ENCODE measurements around the gene ELOA. TPM values are rescaled to one million over a fixed set of nuclear protein-coding genes. Genes with fewer than 3 reads are reported as not detected.

The ELOA gene
- total and polyA plus RNA-seq, 2 of the 13 experiments (the other 11 are each of a cell fraction or from before 2014, with no cell fraction given): 14.2 to 28.5 TPM

DNA sequence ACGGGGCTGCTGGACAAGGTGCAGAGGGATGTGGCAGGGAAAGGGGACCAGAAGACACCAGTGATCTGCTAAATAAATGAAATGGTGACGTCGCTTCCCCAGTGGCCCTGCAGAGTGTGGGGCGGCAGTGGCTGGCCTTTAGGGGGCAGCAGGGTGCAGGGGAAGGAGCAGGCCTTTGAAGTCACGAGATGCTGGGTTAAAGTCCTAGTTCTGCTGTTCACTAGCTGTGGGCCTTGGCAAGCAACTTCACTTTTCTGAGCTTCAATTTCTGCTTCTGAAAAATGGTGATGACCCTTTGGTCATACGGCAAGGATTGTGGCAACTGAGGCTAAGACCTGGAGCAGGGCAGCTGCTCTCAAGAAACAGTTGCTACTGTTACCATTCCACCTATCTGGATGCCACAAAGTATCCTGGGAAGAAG is 66.5 kb downstream of the ELOA start (continued):
- TF ChIP-seq, protein P1, sequence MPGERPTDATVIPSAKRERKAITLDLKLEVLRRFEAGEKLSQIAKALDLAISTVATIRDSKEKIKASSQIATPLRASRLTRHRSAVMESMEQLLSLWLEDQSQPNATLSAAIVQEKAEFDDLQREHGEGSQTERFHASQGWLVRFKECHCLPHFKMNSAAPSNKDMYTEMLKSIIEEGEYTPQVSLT (CRISPR knock-in tag; IDR thresholded peaks at IDR 0.05; ENCODE audit: borderline replicate concordance, low read depth): no peak
- TF ChIP-seq ZNF350 (CRISPR knock-in tag; IDR thresholded peaks at IDR 0.05; ENCODE audit: borderline replicate concordance, low read depth) (0 out of 2 replicates have a peak, but pooled peaks have one; percentile 50), HHEX (CRISPR knock-in tag; IDR thresholded peaks at IDR 0.05) (no peak), NBN (conservative IDR thresholded peaks at IDR 0.05) (no peak), ADNP (CRISPR knock-in tag; IDR thresholded peaks at IDR 0.05) (no peak), ZFP36L1 (CRISPR knock-in tag; IDR thresholded peaks at IDR 0.05) (no peak), RFX5 (IDR thresholded peaks at IDR 0.05; ENCODE audit: low read depth, low read length) (no peak), ZNF317 (CRISPR knock-in tag; IDR thresholded peaks at IDR 0.05) (no peak), ZBTB1 (CRISPR knock-in tag; IDR thresholded peaks at IDR 0.05; ENCODE audit: borderline replicate concordance) (no peak), U2AF1 (optimal IDR thresholded peaks at IDR 0.05; ENCODE audit: low read depth, low read length) (no peak), RFX3 (CRISPR knock-in tag; IDR thresholded peaks at IDR 0.05) (no peak), RXRB (CRISPR knock-in tag; IDR thresholded peaks at IDR 0.05; ENCODE audit: borderline replicate concordance) (peak; percentile 71; the same call in 1 of the 2 replicates), ZNF614 (CRISPR knock-in tag; IDR thresholded peaks at IDR 0.05; ENCODE audit: borderline replicate concordance) (0 out of 2 replicates have a peak, but pooled peaks have one; percentile 57), CCAR2 (optimal IDR thresholded peaks at IDR 0.05; ENCODE audit: low read depth, low read length) (peak; percentile 35), IRX3 (CRISPR knock-in tag; IDR thresholded peaks at IDR 0.05; ENCODE audit: borderline replicate concordance, low read depth) (no peak), ZNF678 (CRISPR knock-in tag; IDR thresholded peaks at IDR 0.05) (no peak)
- TF ChIP-seq, protein P2, sequence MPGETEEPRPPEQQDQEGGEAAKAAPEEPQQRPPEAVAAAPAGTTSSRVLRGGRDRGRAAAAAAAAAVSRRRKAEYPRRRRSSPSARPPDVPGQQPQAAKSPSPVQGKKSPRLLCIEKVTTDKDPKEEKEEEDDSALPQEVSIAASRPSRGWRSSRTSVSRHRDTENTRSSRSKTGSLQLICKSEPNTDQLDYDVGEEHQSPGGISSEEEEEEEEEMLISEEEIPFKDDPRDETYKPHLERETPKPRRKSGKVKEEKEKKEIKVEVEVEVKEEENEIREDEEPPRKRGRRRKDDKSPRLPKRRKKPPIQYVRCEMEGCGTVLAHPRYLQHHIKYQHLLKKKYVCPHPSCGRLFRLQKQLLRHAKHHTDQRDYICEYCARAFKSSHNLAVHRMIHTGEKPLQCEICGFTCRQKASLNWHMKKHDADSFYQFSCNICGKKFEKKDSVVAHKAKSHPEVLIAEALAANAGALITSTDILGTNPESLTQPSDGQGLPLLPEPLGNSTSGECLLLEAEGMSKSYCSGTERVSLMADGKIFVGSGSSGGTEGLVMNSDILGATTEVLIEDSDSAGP (CRISPR knock-in tag; IDR thresholded peaks at IDR 0.05; ENCODE audit: borderline replicate concordance): peak; percentile 43
- TF ChIP-seq, protein P3, sequence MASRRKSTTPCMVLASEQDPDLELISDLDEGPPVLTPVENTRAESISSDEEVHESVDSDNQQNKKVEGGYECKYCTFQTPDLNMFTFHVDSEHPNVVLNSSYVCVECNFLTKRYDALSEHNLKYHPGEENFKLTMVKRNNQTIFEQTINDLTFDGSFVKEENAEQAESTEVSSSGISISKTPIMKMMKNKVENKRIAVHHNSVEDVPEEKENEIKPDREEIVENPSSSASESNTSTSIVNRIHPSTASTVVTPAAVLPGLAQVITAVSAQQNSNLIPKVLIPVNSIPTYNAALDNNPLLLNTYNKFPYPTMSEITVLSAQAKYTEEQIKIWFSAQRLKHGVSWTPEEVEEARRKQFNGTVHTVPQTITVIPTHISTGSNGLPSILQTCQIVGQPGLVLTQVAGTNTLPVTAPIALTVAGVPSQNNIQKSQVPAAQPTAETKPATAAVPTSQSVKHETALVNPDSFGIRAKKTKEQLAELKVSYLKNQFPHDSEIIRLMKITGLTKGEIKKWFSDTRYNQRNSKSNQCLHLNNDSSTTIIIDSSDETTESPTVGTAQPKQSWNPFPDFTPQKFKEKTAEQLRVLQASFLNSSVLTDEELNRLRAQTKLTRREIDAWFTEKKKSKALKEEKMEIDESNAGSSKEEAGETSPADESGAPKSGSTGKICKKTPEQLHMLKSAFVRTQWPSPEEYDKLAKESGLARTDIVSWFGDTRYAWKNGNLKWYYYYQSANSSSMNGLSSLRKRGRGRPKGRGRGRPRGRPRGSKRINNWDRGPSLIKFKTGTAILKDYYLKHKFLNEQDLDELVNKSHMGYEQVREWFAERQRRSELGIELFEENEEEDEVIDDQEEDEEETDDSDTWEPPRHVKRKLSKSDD (CRISPR knock-in tag; IDR thresholded peaks at IDR 0.05; ENCODE audit: low read depth): no peak
- TF ChIP-seq, protein P4, sequence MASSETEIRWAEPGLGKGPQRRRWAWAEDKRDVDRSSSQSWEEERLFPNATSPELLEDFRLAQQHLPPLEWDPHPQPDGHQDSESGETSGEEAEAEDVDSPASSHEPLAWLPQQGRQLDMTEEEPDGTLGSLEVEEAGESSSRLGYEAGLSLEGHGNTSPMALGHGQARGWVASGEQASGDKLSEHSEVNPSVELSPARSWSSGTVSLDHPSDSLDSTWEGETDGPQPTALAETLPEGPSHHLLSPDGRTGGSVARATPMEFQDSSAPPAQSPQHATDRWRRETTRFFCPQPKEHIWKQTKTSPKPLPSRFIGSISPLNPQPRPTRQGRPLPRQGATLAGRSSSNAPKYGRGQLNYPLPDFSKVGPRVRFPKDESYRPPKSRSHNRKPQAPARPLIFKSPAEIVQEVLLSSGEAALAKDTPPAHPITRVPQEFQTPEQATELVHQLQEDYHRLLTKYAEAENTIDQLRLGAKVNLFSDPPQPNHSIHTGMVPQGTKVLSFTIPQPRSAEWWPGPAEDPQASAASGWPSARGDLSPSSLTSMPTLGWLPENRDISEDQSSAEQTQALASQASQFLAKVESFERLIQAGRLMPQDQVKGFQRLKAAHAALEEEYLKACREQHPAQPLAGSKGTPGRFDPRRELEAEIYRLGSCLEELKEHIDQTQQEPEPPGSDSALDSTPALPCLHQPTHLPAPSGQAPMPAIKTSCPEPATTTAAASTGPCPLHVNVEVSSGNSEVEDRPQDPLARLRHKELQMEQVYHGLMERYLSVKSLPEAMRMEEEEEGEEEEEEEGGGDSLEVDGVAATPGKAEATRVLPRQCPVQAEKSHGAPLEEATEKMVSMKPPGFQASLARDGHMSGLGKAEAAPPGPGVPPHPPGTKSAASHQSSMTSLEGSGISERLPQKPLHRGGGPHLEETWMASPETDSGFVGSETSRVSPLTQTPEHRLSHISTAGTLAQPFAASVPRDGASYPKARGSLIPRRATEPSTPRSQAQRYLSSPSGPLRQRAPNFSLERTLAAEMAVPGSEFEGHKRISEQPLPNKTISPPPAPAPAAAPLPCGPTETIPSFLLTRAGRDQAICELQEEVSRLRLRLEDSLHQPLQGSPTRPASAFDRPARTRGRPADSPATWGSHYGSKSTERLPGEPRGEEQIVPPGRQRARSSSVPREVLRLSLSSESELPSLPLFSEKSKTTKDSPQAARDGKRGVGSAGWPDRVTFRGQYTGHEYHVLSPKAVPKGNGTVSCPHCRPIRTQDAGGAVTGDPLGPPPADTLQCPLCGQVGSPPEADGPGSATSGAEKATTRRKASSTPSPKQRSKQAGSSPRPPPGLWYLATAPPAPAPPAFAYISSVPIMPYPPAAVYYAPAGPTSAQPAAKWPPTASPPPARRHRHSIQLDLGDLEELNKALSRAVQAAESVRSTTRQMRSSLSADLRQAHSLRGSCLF (CRISPR knock-in tag; IDR thresholded peaks at IDR 0.05; ENCODE audit: borderline replicate concordance): no peak
- TF ChIP-seq, protein P5, sequence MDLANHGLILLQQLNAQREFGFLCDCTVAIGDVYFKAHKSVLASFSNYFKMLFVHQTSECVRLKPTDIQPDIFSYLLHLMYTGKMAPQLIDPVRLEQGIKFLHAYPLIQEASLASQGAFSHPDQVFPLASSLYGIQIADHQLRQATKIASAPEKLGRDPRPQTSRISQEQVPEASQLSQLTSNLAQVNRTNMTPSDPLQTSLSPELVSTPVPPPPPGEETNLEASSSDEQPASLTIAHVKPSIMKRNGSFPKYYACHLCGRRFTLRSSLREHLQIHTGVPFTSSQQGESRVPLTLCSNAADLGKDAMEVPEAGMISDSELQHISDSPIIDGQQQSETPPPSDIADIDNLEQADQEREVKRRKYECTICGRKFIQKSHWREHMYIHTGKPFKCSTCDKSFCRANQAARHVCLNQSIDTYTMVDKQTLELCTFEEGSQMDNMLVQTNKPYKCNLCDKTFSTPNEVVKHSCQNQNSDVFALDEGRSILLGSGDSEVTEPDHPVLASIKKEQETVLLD (CRISPR knock-in tag; IDR thresholded peaks at IDR 0.05; ENCODE audit: low read depth): no peak
